Measurements from ENCODE around the gene METRNL.
"Not testable (repeated sequence)": the region's sequence is repeated elsewhere in the genome, so short reads cannot be mapped to it uniquely, and the experiment has no call there.

METRNL gene

GRCh38 chr17:83053021-83053681 is 26.3 kb upstream of the METRNL start:
- no peak for TF ChIP-seq CTCF (IDR thresholded peaks at IDR 0.05; ENCODE audit: low read depth, low read length, missing control alignments)
- no peak overlapping the region for H3K4me3 ChIP-seq (ENCODE audit: low read depth, low read length)
- DNase-seq (ENCODE audit: low read depth), result no peak

- no peak for DNase-seq (ENCODE audit: low read depth)
- no peak for TF ChIP-seq CTCF (IDR thresholded peaks at IDR 0.05; ENCODE audit: low read depth, low read length, missing control alignments)
- no peak overlapping the region for H3K4me3 ChIP-seq (ENCODE audit: low read depth, low read length)
Measured at GRCh38 chr17:83053739-83054451, 25.5 kb upstream of the METRNL start.

DNA sequence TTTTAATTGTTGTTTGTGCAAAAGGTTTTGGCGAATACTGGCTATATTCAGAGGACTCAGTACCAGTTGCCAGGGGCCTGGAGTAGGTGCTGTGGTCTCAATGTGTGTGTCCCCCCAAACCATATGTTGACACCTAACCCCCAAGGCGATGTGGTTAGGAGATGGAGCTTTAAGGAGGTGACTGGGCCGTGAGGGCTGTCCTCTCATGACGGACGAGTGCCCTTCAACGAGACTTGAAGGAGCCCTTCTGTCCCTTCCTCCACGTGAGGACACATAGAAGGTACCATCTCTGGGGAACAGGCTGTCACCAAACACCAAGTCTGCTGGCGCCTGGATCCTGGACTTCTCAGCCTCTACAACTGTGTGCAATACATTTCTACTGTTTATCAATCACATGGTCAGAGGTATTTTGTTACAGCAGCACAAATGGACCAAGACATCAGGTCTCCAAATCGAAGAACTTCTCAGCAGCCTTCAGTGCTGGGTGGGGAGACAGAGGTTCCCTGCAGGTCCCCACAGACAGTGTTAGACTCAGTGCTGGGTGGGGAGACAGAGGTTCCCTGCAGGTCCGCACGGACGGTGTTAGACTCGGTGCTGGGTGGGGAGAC is 24.8 kb upstream of the METRNL start:
- H3K4me3 ChIP-seq (ENCODE audit: low read depth, low read length), result no peak overlapping the region
- DNase-seq (ENCODE audit: low read depth), result no peak
- TF ChIP-seq CTCF (IDR thresholded peaks at IDR 0.05; ENCODE audit: low read depth, low read length, missing control alignments), result no peak

GRCh38 chr17:83055176-83055575 is 24.2 kb upstream of the METRNL start:
- not testable (repeated sequence) for DNase-seq (ENCODE audit: low read depth); H3K4me3 ChIP-seq (ENCODE audit: low read depth, low read length)

GRCh38 chr17:83055911-83056582 is 23.4 kb upstream of the METRNL start:
- TF ChIP-seq CTCF (IDR thresholded peaks at IDR 0.05; ENCODE audit: low read depth, low read length, missing control alignments), result no peak
- no peak overlapping the region for H3K4me3 ChIP-seq (ENCODE audit: low read depth, low read length)
- no peak for DNase-seq (ENCODE audit: low read depth)

DNA sequence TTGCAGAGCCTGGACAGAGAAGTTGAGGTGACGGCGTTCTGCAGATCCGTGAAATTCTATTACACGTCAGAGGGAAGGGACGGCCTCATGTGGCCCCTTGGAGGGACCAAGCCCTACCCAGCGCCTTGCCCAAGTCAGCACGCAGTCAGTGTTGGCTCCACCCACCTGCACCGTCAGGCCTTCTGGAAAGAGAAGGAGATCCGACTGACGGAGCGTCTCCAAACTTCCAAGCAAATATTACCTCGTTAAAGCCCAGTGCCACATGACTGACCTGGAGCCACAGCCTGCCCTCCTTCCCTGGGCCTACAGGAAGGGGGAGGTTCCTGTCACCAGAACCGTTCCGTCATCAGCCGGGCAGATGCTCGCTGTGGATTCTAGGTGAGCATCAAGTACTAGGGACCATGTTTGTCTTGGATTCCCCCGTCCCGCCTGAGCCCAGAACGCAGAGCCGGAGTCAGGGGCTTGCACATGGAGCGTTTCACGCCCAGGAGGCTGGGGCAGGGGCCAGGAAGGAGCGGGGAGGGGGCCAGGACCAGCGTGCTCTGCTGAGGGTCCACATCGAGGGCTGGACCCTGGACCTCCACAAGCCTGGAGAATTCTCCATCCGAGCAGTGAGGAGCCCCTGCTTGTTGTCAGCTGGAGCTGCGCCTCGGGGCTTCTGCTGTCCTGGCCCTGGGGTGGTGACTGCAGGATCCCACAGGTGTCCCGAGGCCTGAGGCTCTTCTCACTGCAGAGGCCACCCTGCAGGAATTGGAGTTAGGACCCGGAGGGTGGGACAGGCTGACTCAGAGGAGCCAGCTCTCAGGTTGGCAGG is 22.6 kb upstream of the METRNL start:
- no peak overlapping the region for H3K4me3 ChIP-seq (ENCODE audit: low read depth, low read length)
- no peak for TF ChIP-seq CTCF (IDR thresholded peaks at IDR 0.05; ENCODE audit: low read depth, low read length, missing control alignments)
- DNase-seq (ENCODE audit: low read depth), result no peak
